A673 (cell line): Measurements from ENCODE around the gene DZIP3. TPM values are rescaled to one million over a fixed set of nuclear protein-coding genes. Genes with fewer than 3 reads are reported as not detected.

Experiments used
- Bru-seq: library from RNA; stranded (reverse); fragments of 400-500 nt; gene quantifications from one replicate; lab custom pipeline; 2021; lab: Mats Ljungman, UMichigan
- BruChase-seq, 2 experiments: library from RNA; stranded (reverse); fragments of 400-500 nt; gene quantifications; one replicate each; lab custom pipeline; 2021; lab: Mats Ljungman, UMichigan
- BruUV-seq: library from RNA; stranded (reverse); fragments of 400-500 nt; replicated peaks from 2 replicates; lab custom pipeline; 2021; lab: Mats Ljungman, UMichigan
- CTCF ChIA-PET: fragments of 300-600 bp; sonication (Branson Sonifier 250); formaldehyde crosslinking; loops from one replicate; lab custom pipeline; 2022; ENCODE audit warnings: antibody characterized with exemption; lab: Charles Lee
- POLR2A ChIA-PET: fragments of 300-600 bp; sonication (Branson Sonifier 250); formaldehyde crosslinking; loops from one replicate; lab custom pipeline; 2022; ENCODE audit warnings: antibody characterized with exemption; ENCODE audit not compliant: low non-redundant PET; lab: Charles Lee
- DNase-seq: peaks from one replicate; pipeline ENCODE4 v3.0.0-alpha.2; 2015; ENCODE audit warnings: low spot score
- H3K27ac ChIP-seq: fragments of 200-600 bp; sonication (generic); 2 replicates; pipeline ENCODE4 v1.5.1; 2016; ENCODE audit warnings: mixed run types, low read depth, mild to moderate bottlenecking, mixed read lengths, antibody characterized with exemption, low read length; ENCODE audit not compliant: poor library complexity, severe bottlenecking
- H3K27me3 ChIP-seq: fragments of 200-600 bp; sonication (generic); replicated peaks from 2 replicates; pipeline ENCODE4 v1.6.1; 2017; ENCODE audit warnings: mixed run types, low read depth, mild to moderate bottlenecking, mixed read lengths, antibody characterized with exemption, low read length; ENCODE audit not compliant: insufficient read depth, poor library complexity
- H3K36me3 ChIP-seq: fragments of 200-600 bp; sonication (generic); 2 replicates; pipeline ENCODE4 v1.6.1; 2016; ENCODE audit warnings: mixed run types, mild to moderate bottlenecking, mixed read lengths, antibody characterized with exemption, low read length; ENCODE audit not compliant: insufficient read depth, poor library complexity, severe bottlenecking
- H3K4me1 ChIP-seq: fragments of 200-600 bp; sonication (generic); 2 replicates; pipeline ENCODE4 v1.6.1; 2017; ENCODE audit warnings: mixed run types, mild to moderate bottlenecking, mixed read lengths, antibody characterized with exemption, low read length; ENCODE audit not compliant: insufficient read depth, poor library complexity, severe bottlenecking
- H3K4me3 ChIP-seq: fragments of 200-600 bp; sonication (generic); 2 replicates; pipeline ENCODE4 v1.5.1; 2016; ENCODE audit warnings: low read depth, mixed run types, mild to moderate bottlenecking, mixed read lengths, low read length; ENCODE audit not compliant: poor library complexity, severe bottlenecking
- H3K9me3 ChIP-seq: fragments of 200-600 bp; sonication (generic); 2 replicates; pipeline ENCODE4 v1.6.1; 2016; ENCODE audit warnings: mixed run types, low read depth, mild to moderate bottlenecking, mixed read lengths, antibody characterized with exemption, low read length; ENCODE audit not compliant: poor library complexity, severe bottlenecking
- EZH2 ChIP-seq: fragments of 200-600 bp; sonication (generic); IDR thresholded peaks from 2 replicates; pipeline ENCODE4 v1.6.1; 2017; ENCODE audit warnings: borderline replicate concordance, low read depth, mild to moderate bottlenecking, mixed read lengths, antibody characterized with exemption, low read length; ENCODE audit not compliant: poor library complexity, severe bottlenecking
- intact Hi-C: fragments of 100-400 bp; cut with micrococcal nuclease; formaldehyde crosslinking; loops from one replicate; pipeline ENCODE4 v1.10.0; 2022; ENCODE audit not compliant: unreplicated experiment
- long read RNA-seq: library from polyadenylated mRNA; stranded (forward); transcript quantifications from one replicate; pipeline ENCODE4 v2.0.0, GENCODE V29; 2022
- total RNA-seq: library from RNA; stranded (reverse); gene quantifications from 2 replicates; pipeline ENCODE4 v1.2.3, GENCODE V29; 2021
- TF ChIP-seq, protein P1 (sequence below): fragments of 300-800, 200-600 bp; sonication (generic); conservative IDR thresholded peaks from 2 replicates; pipeline ENCODE4 v1.5.1; 2017; ENCODE audit warnings: low read depth, mild to moderate bottlenecking, antibody characterized with exemption, low read length, moderate library complexity, mixed read lengths

The DZIP3 gene
- total RNA-seq, result 14.8 and 14.9 TPM in 2 replicates
- percentile 65 among the genes with signal in this experiment for Bru-seq, nascent RNA
- percentile 62 among the genes with signal in this experiment for BruChase-seq, experiment 1, labeled RNA remaining after a 2-hour chase
- percentile 54 among the genes with signal in this experiment for BruChase-seq, experiment 2, labeled RNA remaining after a 6-hour chase
- long read RNA-seq, full-length matches to known transcripts, result 9 of 39 reads
- long read RNA-seq, partial matches to known transcripts, result 8 of 39 reads
- long read RNA-seq, other reads (novel, unspliced or antisense), result 22 of 39 reads

DNA sequence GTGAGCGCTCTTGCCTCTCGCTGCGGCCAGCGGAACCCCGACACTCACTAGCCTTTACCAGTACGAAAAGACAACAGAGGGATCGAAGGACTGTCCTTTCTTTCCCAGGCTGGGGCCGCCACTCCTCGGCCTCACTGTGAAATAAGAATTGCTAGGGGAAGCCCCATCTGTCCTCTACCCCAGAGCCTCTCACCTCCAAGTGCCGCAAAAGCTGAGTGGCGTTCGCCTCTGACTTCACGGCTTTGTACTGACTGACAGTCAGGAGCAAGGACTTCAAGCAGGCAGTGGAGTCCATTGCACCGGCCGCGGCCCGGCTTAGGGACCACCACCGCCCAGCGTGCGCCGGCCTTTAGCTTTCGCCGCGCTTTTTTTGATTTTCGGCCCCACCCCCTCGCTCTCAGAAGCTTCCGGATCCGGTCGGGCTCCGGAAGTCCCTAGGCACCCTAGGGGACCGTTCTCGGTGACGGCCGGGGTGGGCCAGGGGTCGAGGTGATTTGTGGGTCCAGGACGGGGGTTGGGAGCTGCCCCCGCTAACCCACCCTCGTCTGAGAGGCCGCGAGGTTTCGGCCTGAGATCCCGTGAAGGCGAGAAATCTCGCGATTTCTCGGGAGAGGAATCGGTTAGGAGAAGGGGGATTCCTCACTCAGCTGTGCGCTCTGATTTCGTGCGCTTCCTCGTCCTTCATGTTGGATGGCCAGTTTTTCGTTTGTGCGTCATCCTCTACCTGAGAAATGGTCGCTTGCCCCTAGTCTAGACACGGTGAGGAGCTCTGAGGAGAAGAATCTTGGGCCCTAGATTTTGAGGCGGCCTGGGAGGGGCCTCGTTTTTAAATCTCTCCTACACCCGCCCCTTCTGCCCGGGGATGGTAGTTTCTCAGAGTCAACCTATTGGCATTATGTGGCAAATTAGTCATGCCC is at the start of gene DZIP3, which contains the start of gene CIP2A:
Gene DZIP3, plus strand, starts transcription at position 642 of the 917 bp plus-strand sequence. CDS start 15,685 bp downstream, outside the sequence.
Gene CIP2A, minus strand, starts transcription at position 358 of the 917 bp plus-strand sequence. Its CDS starts 63 bp downstream, at position 295.
- CTCF ChIA-PET, result interaction anchor here (0.6 to 1.1 kb wide), 2 partner anchors 73 to 337 kb away, joined by 3 to 4 read pairs; no protein-coding TSS in a partner anchor
- intact Hi-C loops, result no loop called here
- H3K27ac ChIP-seq, result peak within 1 kb of the TSS; percentile 91
- peak; percentile 95 for DNase-seq
- H3K4me1 ChIP-seq, result peaks cover 28% of the 10 kb centered on the region
- TSS peak; percentile 80 for BruUV-seq
- peak within 1 kb of the TSS; percentile 87 for H3K4me3 ChIP-seq
- TF ChIP-seq, protein P1, sequence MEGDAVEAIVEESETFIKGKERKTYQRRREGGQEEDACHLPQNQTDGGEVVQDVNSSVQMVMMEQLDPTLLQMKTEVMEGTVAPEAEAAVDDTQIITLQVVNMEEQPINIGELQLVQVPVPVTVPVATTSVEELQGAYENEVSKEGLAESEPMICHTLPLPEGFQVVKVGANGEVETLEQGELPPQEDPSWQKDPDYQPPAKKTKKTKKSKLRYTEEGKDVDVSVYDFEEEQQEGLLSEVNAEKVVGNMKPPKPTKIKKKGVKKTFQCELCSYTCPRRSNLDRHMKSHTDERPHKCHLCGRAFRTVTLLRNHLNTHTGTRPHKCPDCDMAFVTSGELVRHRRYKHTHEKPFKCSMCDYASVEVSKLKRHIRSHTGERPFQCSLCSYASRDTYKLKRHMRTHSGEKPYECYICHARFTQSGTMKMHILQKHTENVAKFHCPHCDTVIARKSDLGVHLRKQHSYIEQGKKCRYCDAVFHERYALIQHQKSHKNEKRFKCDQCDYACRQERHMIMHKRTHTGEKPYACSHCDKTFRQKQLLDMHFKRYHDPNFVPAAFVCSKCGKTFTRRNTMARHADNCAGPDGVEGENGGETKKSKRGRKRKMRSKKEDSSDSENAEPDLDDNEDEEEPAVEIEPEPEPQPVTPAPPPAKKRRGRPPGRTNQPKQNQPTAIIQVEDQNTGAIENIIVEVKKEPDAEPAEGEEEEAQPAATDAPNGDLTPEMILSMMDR, result no peak
- TF ChIP-seq EZH2, result no peak
- POLR2A ChIA-PET, result no interaction called here
- no peaks in the 10 kb centered on the region for H3K9me3 ChIP-seq
- no peaks in the 10 kb centered on the region for H3K27me3 ChIP-seq
- H3K36me3 ChIP-seq, result peaks cover 1% of the 10 kb centered on the region

DNA sequence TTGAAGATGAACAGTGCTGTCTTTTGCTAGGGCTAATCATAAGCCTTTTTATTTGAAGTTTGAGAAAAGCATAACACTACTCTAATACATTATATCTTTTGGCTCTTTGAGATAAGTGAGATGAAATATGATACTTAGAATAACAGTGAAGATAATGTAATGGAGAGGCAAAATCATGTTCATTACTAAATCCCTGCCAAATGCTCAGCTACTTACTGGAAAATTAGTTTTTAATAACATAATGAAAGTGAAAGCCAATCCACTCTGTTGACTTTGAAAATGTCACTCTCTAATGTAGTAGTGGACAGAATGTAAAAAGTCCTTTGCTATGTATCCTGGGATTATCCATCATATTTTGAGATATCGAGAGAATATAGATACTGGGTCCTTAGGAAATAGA is 43.3 kb upstream of the DZIP3 start:
- TF ChIP-seq, protein P1, result no peak
- TF ChIP-seq EZH2, result no peak
- CTCF ChIA-PET, result no interaction called here
- Histone ChIP-seq H3K4me3 (no peak overlapping the region), H3K4me1 (peaks cover 7% of the 10 kb centered on the region), H3K27me3 (no peaks in the 10 kb centered on the region), H3K36me3 (peaks cover 21% of the 10 kb centered on the region), H3K9me3 (no peaks in the 10 kb centered on the region), H3K27ac (no peak overlapping the region)
- POLR2A ChIA-PET, result no interaction called here
- BruUV-seq, result no TSS peak
- no peak for DNase-seq
- intact Hi-C loops, result no loop called here

GRCh38 chr3:108546692-108547091 is 42.8 kb upstream of the DZIP3 start:
- Histone ChIP-seq H3K9me3 (no peaks in the 10 kb centered on the region), H3K27ac (no peak overlapping the region), H3K4me3 (no peak overlapping the region), H3K27me3 (no peaks in the 10 kb centered on the region), H3K36me3 (peaks cover 24% of the 10 kb centered on the region), H3K4me1 (peaks cover 12% of the 10 kb centered on the region)
- no peak for DNase-seq
- ChIA-PET POLR2A (no interaction called here), CTCF (no interaction called here)
- TF ChIP-seq EZH2, result no peak
- TF ChIP-seq, protein P1, result no peak
- intact Hi-C loops, result no loop called here
- no TSS peak for BruUV-seq
